Lung (tissue), 12 donors: ENCODE data around the gene LPAR1. TPM values are rescaled to one million over a fixed set of nuclear protein-coding genes. Genes with fewer than 3 reads are reported as not detected.

ENCODE experiments used
- ATAC-seq: fragments of 200-7000 bp; cut with Tn5 transposase; one replicate; pipeline ENCODE4 v1.9.1; 2020; ENCODE audit warnings: moderate number of reproducible peaks; ENCODE audit not compliant: insufficient read depth, low FRiP score
- DNase-seq, 3 donors: peaks; one replicate each; pipeline ENCODE4 v3.0.0-alpha.2; 2013 to 2017
- H3K27ac ChIP-seq, 2 donors: one replicate each; pipeline ENCODE4 v1.5.1; 2013; ENCODE audit warnings: mild to moderate bottlenecking in 2 of 2, moderate library complexity in 2 of 2, control low read depth in 1 of 2, inconsistent platforms in 1 of 2, low read depth in 1 of 2, low read length in 1 of 2
- H3K27me3 ChIP-seq, 3 donors: one replicate each; pipeline ENCODE4 v1.5.1; 2013; ENCODE audit warnings: low read length in 2 of 3; ENCODE audit not compliant: control insufficient read depth in 3 of 3, insufficient read depth in 3 of 3
- H3K36me3 ChIP-seq, 4 donors: one replicate each; pipeline ENCODE4 v1.5.1; 2013; ENCODE audit warnings: low read length in 4 of 4, mild to moderate bottlenecking in 1 of 4, moderate library complexity in 1 of 4; ENCODE audit not compliant: control insufficient read depth in 4 of 4, insufficient read depth in 4 of 4
- H3K4me1 ChIP-seq, 5 donors: one replicate each; pipeline ENCODE4 v1.5.1; 2013; ENCODE audit warnings: low read length in 5 of 5, mild to moderate bottlenecking in 2 of 5, moderate library complexity in 1 of 5; ENCODE audit not compliant: control insufficient read depth in 5 of 5, insufficient read depth in 5 of 5
- H3K4me3 ChIP-seq: one replicate; pipeline ENCODE4 v1.5.1; 2013; ENCODE audit warnings: mild to moderate bottlenecking, control low read depth, moderate library complexity
- H3K9ac ChIP-seq, 2 donors: one replicate each; pipeline ENCODE4 v1.5.1; 2013; ENCODE audit warnings: low read length in 2 of 2, control low read depth in 1 of 2; ENCODE audit not compliant: insufficient read depth in 1 of 2
- H3K9me3 ChIP-seq, 4 donors: one replicate each; pipeline ENCODE4 v1.5.1; 2013; ENCODE audit warnings: low read length in 3 of 4, mild to moderate bottlenecking in 1 of 4, moderate library complexity in 1 of 4; ENCODE audit not compliant: control insufficient read depth in 4 of 4, insufficient read depth in 3 of 4
- WGBS, 2 donors: extraction: QIAGEN DNeasy Blood & Tissue Kit; methylation state at CpG; one replicate each; pipeline ENCODE4 v1.1.7; 2013; 5-methylcytosine and 5-hydroxymethylcytosine counted together
- polyA plus RNA-seq, 2 donors: library from polyadenylated mRNA; stranded (reverse); fragments of 200-250 nt; gene quantifications; one replicate each; pipeline ENCODE4 v1.2.1, GENCODE V29; 2013
- total RNA-seq, 2 donors: library from RNA; depleted of rRNA in 1 of 2; stranded (reverse); fragments of >200 nt in 1 of 2; gene quantifications; one replicate each; pipeline ENCODE4 v1.2.1, GENCODE V29; 2014 to 2021
- TF ChIP-seq, protein P1 (sequence below): IDR thresholded peaks from 2 replicates; pipeline ENCODE4 v1.5.1; 2012; ENCODE audit warnings: mild to moderate bottlenecking; ENCODE audit errors: control extremely low read depth, extremely low read depth
- donor health status: control.
- donor health status: control.
- donor health status: Bipolar disorder and iron deficiency.
- donor health status: healthy.
- donor health status: DM: yes; HTN: yes; CAD: no.

Gene LPAR1
- total and polyA plus RNA-seq, 4 donors = 5.2 to 47.6 (median 23.3) TPM

DNA sequence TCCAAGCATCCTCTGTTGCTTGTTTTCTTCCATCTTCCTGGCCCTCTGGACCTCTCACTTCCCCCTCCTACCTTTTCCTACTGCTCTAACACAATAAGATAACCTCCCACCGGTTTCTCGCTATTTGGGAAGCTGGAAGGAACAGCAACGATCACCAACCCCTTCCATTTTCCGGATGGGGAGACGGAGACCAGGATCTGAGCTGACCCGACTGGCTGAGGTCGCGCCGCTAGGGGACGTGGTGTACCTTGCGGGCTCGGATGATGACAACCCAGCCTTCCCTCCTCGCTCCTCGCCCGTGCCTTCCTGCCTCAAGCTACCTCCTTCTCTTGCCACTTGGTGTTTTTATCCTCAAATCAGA lies 1.9 kb downstream of the LPAR1 start:
- DNase-seq = peak; percentile 70 to 84 (median 74)
- TF ChIP-seq, protein P1, sequence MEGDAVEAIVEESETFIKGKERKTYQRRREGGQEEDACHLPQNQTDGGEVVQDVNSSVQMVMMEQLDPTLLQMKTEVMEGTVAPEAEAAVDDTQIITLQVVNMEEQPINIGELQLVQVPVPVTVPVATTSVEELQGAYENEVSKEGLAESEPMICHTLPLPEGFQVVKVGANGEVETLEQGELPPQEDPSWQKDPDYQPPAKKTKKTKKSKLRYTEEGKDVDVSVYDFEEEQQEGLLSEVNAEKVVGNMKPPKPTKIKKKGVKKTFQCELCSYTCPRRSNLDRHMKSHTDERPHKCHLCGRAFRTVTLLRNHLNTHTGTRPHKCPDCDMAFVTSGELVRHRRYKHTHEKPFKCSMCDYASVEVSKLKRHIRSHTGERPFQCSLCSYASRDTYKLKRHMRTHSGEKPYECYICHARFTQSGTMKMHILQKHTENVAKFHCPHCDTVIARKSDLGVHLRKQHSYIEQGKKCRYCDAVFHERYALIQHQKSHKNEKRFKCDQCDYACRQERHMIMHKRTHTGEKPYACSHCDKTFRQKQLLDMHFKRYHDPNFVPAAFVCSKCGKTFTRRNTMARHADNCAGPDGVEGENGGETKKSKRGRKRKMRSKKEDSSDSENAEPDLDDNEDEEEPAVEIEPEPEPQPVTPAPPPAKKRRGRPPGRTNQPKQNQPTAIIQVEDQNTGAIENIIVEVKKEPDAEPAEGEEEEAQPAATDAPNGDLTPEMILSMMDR = peak; percentile 22
- Histone ChIP-seq H3K27ac (no peak overlapping the region), H3K4me1 (peaks cover 0 to 46% (median 3%) of the 10 kb centered on the region in 5 donors), H3K36me3 (peaks cover 0 to 7% (median 0%) of the 10 kb centered on the region in 4 donors), H3K4me3 (no peak overlapping the region), H3K9ac (peak overlapping the region in 1 of 2 donors; percentile 99), H3K27me3 (no peaks in the 10 kb centered on the region), H3K9me3 (peaks cover 0 to 3% (median 0%) of the 10 kb centered on the region in 4 donors)
- 7 to 10% methylated on average over 15 of the region's 15 CpGs for WGBS, 2 donors
- ATAC-seq = no peak

DNA sequence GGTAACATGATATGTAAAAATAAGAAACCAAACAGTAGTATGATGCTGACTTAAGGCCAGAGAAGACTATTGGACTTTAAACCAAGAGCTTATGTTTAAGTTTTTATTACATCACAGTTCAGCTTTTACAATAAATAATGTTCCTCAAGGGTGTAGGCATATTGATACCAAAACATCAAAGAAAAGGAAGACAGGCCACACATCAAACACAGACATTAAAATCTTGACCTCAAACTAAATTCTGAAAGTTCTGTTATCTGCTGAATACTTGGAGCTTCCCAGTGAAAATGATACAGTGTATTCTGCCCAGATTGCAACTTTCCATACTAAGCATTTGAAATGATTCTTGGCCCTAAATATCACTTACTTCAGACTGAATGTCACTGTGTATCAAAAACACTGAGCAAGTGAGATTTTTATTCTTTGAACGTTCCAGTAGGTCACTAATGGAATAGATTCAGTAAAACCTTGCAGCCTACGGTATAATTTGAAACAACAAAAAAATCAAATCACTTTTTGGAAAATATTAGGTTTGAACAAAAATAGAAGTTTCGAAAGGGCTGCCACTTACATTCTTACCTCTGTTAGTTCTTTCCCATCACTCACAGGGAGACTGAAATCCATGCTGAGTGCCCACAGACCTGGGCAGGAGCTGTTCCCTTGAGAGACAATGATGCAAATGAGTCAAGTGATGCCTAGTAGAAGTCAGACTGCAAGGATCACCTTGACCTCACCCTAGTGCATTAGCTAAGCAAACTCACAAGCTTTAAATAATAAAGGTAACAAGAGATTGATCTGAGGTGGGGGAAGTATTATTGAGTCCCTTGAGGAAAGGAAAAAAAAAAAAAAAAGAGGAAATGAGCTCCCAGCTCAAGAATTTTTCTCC lies 2.5 kb downstream of the LPAR1 start:
- Histone ChIP-seq H3K9ac (peak overlapping the region in 1 of 2 donors; percentile 99), H3K27ac (no peak overlapping the region), H3K4me1 (peaks cover 0 to 46% (median 3%) of the 10 kb centered on the region in 5 donors), H3K9me3 (peaks cover 0 to 3% (median 0%) of the 10 kb centered on the region in 4 donors), H3K27me3 (no peaks in the 10 kb centered on the region), H3K36me3 (peaks cover 0 to 7% (median 0%) of the 10 kb centered on the region in 4 donors), H3K4me3 (no peak overlapping the region)
- TF ChIP-seq, protein P1 = no peak
- ATAC-seq (no peak), DNase-seq (peak in 2 of 3 donors; percentile 36 to 38)
- WGBS, 2 donors = 68 to 88% methylated on average over 3 of the region's 3 CpGs

DNA sequence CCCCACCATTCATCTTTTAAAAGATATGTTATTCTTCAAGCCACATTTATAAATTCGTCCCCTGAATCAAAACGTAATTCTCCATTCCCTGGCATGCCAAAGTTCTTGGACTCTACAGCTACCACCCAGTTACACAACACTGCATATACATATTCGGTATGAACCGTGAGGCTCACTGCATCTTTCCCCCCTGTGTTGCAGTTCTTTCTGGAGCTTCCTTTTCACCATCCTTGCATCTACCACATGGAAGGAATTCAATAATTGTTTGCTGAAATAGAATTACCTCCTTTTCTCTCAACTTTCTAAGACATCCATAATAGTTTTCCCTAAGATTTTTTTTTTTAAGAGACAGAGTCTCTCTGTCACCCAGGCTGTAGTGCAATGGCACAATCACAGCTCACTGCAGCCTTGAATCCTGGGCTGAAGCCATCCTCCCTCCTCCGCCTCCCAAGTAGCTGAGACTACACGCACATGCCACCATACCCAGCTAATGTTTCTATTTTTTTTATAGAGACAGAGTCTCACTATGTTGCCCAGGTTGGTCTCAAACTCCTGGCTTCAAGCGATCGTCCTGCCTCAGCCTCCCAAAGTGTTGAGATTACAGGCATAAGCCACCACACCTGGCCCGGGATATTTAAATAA lies 3.3 kb downstream of the LPAR1 start:
- DNase-seq = peak in 1 of 3 donors; percentile 51
- ATAC-seq = no peak
- Histone ChIP-seq H3K36me3 (peaks cover 0 to 7% (median 2%) of the 10 kb centered on the region in 4 donors), H3K4me1 (peaks cover 0 to 46% (median 3%) of the 10 kb centered on the region in 5 donors), H3K27ac (no peak overlapping the region), H3K9me3 (peaks cover 0 to 3% (median 0%) of the 10 kb centered on the region in 4 donors), H3K27me3 (no peaks in the 10 kb centered on the region), H3K9ac (peak overlapping the region in 1 of 2 donors; percentile 99), H3K4me3 (no peak overlapping the region)
- TF ChIP-seq, protein P1 = no peak
- 68 to 70% methylated on average over 9 of the region's 9 CpGs for WGBS, 2 donors
